BJ (cell line): ENCODE results near the gene CNOT6. TPM values are rescaled to one million over a fixed set of nuclear protein-coding genes. Genes with fewer than 3 reads are reported as not detected.

Source experiments
- CTCF ChIA-PET: fragments of 350-600 bp; formaldehyde crosslinking; extraction: SDS; loops from one replicate; lab custom pipeline; 2021; ENCODE audit warnings: antibody characterized with exemption, inconsistent platforms; lab: Yijun Ruan, JAX
- POLR2A ChIA-PET: fragments of 300-600 bp; sonication (Branson Sonifier 250); formaldehyde crosslinking; extraction: SDS; loops from one replicate; lab custom pipeline; 2021; ENCODE audit warnings: antibody characterized with exemption; lab: Charles Lee
- DNase-seq: peaks from one replicate; pipeline ENCODE4 v3.0.0-alpha.2; 2011; ENCODE audit warnings: low read depth
- H3K27me3 ChIP-seq: 2 replicates; pipeline ENCODE4 v1.6.0; 2011; ENCODE audit warnings: low read length; ENCODE audit not compliant: control insufficient read depth, insufficient read depth
- H3K36me3 ChIP-seq: 2 replicates; pipeline ENCODE4 v1.5.1; 2011; ENCODE audit warnings: low read length; ENCODE audit not compliant: control insufficient read depth, insufficient read depth
- H3K4me3 ChIP-seq: 2 replicates; pipeline ENCODE4 v1.5.1; 2011; ENCODE audit warnings: low read depth, mild to moderate bottlenecking, control low read depth, low read length
- polyA plus RNA-seq: library from polyadenylated mRNA; depleted of rRNA; stranded (reverse); fragments of >200 nt; gene quantifications from 2 replicates; pipeline ENCODE4 v1.2.3, GENCODE V29; 2011
- TF ChIP-seq, protein P1 (sequence below): IDR thresholded peaks from 2 replicates; pipeline ENCODE4 v1.5.1; 2011; ENCODE audit warnings: low read depth, mild to moderate bottlenecking, control low read depth, inconsistent platforms, low read length, moderate library complexity; ENCODE audit not compliant: insufficient read depth

Gene CNOT6
- polyA plus RNA-seq, 1 experiment: 3.9 TPM

DNA sequence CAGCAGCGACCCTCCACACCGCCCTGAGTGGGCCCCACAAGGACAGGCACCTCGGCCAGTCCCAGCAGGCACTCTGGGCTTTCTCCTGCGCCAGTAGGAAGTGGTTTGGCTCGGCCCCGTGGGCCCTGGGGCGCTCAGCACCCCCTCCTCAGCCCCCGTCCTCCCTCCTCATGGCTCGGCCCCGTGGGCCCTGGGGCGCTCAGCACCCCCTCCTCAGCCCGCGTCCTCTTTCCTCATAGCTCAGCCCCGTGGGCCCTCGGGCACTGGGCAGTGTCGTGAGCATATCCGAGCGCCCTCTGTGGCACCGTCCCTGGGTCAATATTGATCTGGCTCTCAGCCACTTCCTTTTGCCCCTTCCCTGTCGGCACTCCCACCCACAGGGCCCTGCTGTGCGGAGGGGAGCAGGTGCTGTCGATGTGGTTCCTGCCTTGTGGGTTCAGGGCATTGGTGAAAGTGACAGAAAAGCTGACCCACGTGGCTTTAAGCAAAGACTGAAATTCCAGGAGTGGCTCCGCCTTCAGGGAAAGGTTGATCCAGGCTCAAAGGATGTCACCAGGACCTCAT is 102.6 kb downstream of the CNOT6 start:
- H3K4me3 ChIP-seq: no peak overlapping the region
- TF ChIP-seq, protein P1, sequence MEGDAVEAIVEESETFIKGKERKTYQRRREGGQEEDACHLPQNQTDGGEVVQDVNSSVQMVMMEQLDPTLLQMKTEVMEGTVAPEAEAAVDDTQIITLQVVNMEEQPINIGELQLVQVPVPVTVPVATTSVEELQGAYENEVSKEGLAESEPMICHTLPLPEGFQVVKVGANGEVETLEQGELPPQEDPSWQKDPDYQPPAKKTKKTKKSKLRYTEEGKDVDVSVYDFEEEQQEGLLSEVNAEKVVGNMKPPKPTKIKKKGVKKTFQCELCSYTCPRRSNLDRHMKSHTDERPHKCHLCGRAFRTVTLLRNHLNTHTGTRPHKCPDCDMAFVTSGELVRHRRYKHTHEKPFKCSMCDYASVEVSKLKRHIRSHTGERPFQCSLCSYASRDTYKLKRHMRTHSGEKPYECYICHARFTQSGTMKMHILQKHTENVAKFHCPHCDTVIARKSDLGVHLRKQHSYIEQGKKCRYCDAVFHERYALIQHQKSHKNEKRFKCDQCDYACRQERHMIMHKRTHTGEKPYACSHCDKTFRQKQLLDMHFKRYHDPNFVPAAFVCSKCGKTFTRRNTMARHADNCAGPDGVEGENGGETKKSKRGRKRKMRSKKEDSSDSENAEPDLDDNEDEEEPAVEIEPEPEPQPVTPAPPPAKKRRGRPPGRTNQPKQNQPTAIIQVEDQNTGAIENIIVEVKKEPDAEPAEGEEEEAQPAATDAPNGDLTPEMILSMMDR: no peak
- ChIA-PET POLR2A (no interaction called here), CTCF (interaction anchor here (1.4 kb wide), 2 partner anchors 10 kb away, joined by 4 to 5 read pairs; no protein-coding TSS in a partner anchor)
- no peaks in the 10 kb centered on the region for H3K36me3 ChIP-seq
- H3K27me3 ChIP-seq: peaks cover 6% of the 10 kb centered on the region
- no peak for DNase-seq

GRCh38 chr5:180598316-180598701 is 104.1 kb downstream of the CNOT6 start:
- POLR2A ChIA-PET: no interaction called here
- H3K4me3 ChIP-seq: no peak overlapping the region
- no peaks in the 10 kb centered on the region; the same call in 1 of the 2 replicates for H3K27me3 ChIP-seq
- TF ChIP-seq, protein P1: no peak
- no peaks in the 10 kb centered on the region for H3K36me3 ChIP-seq
- no peak for DNase-seq
- CTCF ChIA-PET: interaction anchor here (1.4 kb wide), 1 partner anchor 8 kb away, joined by 4 read pairs; no protein-coding TSS in a partner anchor

DNA sequence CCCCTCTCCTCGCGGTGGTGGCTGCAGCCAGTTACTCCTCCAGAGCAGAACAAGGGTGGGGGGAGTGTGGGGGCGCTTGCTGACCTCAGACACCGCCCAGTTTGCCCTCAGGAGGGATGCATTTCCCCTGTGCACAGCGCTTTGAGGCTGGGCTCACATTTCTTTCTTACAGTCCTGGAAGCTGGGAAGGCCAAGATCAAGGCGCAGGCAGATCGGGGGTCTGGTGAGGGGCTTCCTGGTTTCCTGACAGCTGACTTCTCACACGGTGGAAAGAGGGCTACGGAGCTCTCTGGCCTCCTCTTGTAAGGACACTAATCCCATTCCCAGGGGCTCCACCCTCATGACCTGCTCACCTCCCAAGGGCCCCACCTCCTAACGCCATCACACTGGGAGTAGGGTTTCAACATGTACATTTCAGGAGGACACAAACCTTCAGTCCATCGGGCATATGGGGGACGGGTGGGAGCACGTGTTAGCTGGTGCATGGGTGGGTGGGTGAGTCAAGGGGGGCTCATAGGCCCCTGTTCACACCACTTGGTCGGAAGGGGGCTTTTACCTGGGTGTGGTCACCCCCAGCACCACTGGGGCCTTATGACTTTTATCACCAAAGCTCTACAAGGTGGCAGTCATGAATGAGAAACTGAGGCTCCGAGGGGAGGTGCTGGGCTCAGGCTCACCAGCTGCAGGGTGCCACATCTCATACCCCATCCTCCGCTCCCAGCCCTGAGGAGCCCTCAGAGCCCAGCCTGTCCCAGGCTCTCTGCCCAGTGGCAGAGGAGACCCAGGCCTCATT is 104.8 kb downstream of the CNOT6 start:
- Histone ChIP-seq H3K36me3 (no peaks in the 10 kb centered on the region), H3K4me3 (no peak overlapping the region), H3K27me3 (no peaks in the 10 kb centered on the region)
- no peak for DNase-seq
- ChIA-PET CTCF (interaction anchor here (1.1 kb wide), 1 partner anchor 284 kb away, joined by 3 read pairs; no protein-coding TSS in a partner anchor), POLR2A (no interaction called here)
- TF ChIP-seq, protein P1: no peak

GRCh38 chr5:180599590-180599914 is 105.4 kb downstream of the CNOT6 start:
- ChIA-PET POLR2A (no interaction called here), CTCF (interaction anchor here (1.1 kb wide), 1 partner anchor 284 kb away, joined by 3 read pairs; no protein-coding TSS in a partner anchor)
- TF ChIP-seq, protein P1: no peak

DNA sequence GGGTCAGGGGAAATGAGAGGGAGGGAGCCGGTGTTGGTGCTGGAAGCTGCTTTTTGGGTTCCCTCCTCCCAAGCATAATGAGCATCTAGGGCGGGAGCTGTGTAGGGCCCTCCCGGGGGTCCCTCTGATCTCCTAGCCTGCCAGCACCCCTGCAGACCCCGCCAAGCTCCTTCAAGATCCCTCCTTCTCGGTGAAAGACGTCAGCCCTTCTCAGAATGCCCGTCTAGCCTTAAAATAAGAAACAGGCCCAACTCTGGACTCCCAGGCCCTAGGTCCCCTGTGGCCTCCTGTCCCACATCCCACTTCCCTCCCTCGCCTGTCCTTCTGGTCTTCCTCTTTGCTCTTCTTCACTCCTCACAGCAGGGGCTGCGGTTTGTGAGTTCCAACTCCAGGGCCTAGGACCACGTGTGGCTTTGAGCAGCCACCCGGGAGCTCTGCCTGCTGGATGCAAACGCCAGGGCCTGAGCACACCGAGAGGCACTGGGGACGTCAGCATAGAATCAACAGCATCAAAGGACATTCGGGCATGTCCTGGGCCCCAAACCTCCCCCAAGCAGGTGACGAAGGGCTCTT is 105.9 kb downstream of the CNOT6 start:
- H3K36me3 ChIP-seq: no peaks in the 10 kb centered on the region
- TF ChIP-seq, protein P1: no peak
- POLR2A ChIA-PET: no interaction called here
- H3K27me3 ChIP-seq: no peaks in the 10 kb centered on the region
- no peak for DNase-seq
- no peak overlapping the region for H3K4me3 ChIP-seq
- CTCF ChIA-PET: interaction anchor here (1.0 to 1.1 kb wide), 2 partner anchors 15 to 285 kb away, joined by 3 read pairs; no protein-coding TSS in a partner anchor

More at GRCh38 chr5:180599590-180599914, 105.4 kb downstream of the CNOT6 start:
- no peak for DNase-seq
- Histone ChIP-seq H3K36me3 (no peaks in the 10 kb centered on the region), H3K4me3 (no peak overlapping the region), H3K27me3 (no peaks in the 10 kb centered on the region)
